Activated CD8-positive, alpha-beta T cell treated with anti-CD3 and anti-CD28 coated beads, Interleukin-2, amount 10 ng/mL, durations not matched to agents 7 days and 5 days (primary cell): ENCODE measurements around the gene RFX2. TPM values are rescaled to one million over a fixed set of nuclear protein-coding genes. Genes with fewer than 3 reads are reported as not detected.

Experiments used
- ATAC-seq: fragments of 150-1000 bp; cut with Tn5 transposase; one replicate; pipeline ENCODE4 v1.10.0; 2021; ENCODE audit warnings: moderate library complexity
- CTCF ChIA-PET: fragments of 350-600 bp; sonication (Branson Sonifier 250); formaldehyde crosslinking; loops from one replicate; lab custom pipeline; 2021; ENCODE audit warnings: antibody characterized with exemption; lab: Charles Lee
- POLR2A ChIA-PET: fragments of 350-600 bp; sonication (Branson Sonifier 250); formaldehyde crosslinking; loops from one replicate; lab custom pipeline; 2021; ENCODE audit warnings: antibody characterized with exemption; lab: Charles Lee
- DNase-seq: peaks from one replicate; pipeline ENCODE4 v3.0.0-alpha.2; 2020
- H3K27ac Mint-ChIP-seq: one replicate; pipeline ENCODE4 v1.8.0; 2021; ENCODE audit warnings: mild to moderate bottlenecking, mixed read lengths
- H3K27me3 Mint-ChIP-seq: one replicate; pipeline ENCODE4 v1.8.0; 2021; ENCODE audit warnings: low read depth, mixed read lengths
- H3K36me3 Mint-ChIP-seq: one replicate; pipeline ENCODE4 v1.8.0; 2021; ENCODE audit warnings: low read depth, mixed read lengths
- H3K4me1 Mint-ChIP-seq: one replicate; pipeline ENCODE4 v1.8.0; 2021; ENCODE audit warnings: low read depth, mixed read lengths
- H3K4me3 Mint-ChIP-seq: one replicate; pipeline ENCODE4 v1.8.0; 2021; ENCODE audit warnings: mild to moderate bottlenecking, mixed read lengths
- H3K9me3 Mint-ChIP-seq: one replicate; pipeline ENCODE4 v1.8.0; 2022; ENCODE audit warnings: mixed read lengths; ENCODE audit not compliant: insufficient read depth
- total RNA-seq, 2 experiments: library from RNA; stranded (reverse); gene quantifications; one replicate each; pipeline ENCODE4 v1.2.3, GENCODE V29; 2021

The RFX2 gene
- total RNA-seq, 2 experiments from 2014 or later: 12.3 to 13.8 TPM

- DNase-seq (no peak), ATAC-seq (no peak)
- H3K4me1 Mint-ChIP-seq: peaks cover 14% of the 10 kb centered on the region
- ChIA-PET CTCF (interaction anchor here (2.4 to 4.0 kb wide), 4 partner anchors 11 to 220 kb away, joined by 15 to 47 read pairs (median 42); partner anchors contain the start of gene NRTN), POLR2A (no interaction called here)
- H3K27ac Mint-ChIP-seq: no peak overlapping the region
- no peak overlapping the region for H3K4me3 Mint-ChIP-seq
- no peaks in the 10 kb centered on the region for H3K9me3 Mint-ChIP-seq
- H3K27me3 Mint-ChIP-seq: no peaks in the 10 kb centered on the region
- H3K36me3 Mint-ChIP-seq: no peaks in the 10 kb centered on the region
Measured at GRCh38 chr19:6023936-6024335, 86.4 kb downstream of the RFX2 start.

- Mint-ChIP-seq H3K27ac (no peak overlapping the region), H3K4me3 (no peak overlapping the region), H3K9me3 (no peaks in the 10 kb centered on the region), H3K4me1 (peaks cover 14% of the 10 kb centered on the region), H3K27me3 (no peaks in the 10 kb centered on the region), H3K36me3 (no peaks in the 10 kb centered on the region)
- ChIA-PET CTCF (interaction anchor here (0.8 to 4.0 kb wide), 18 partner anchors 10 to 220 kb away, joined by 3 to 47 read pairs (median 6); partner anchors contain the start of genes NDUFA11, NRTN, RANBP3 and VMAC), POLR2A (interaction anchor here (1.6 kb wide), 1 partner anchor 219 kb away, joined by 4 read pairs; no protein-coding TSS in a partner anchor)
- DNase-seq: no peak
- no peak for ATAC-seq
Measured at GRCh38 chr19:6023085-6023682, 87.1 kb downstream of the RFX2 start.

GRCh38 chr19:6022570-6023064, 87.7 kb downstream of the RFX2 start:
- H3K27ac Mint-ChIP-seq: no peak overlapping the region
- no peaks in the 10 kb centered on the region for H3K36me3 Mint-ChIP-seq
- CTCF ChIA-PET: interaction anchor here (0.7 to 4.0 kb wide), 28 partner anchors 9 to 219 kb away, joined by 3 to 47 read pairs (median 5); partner anchors contain the start of genes NDUFA11, NRTN, RANBP3 and VMAC
- peaks cover 14% of the 10 kb centered on the region for H3K4me1 Mint-ChIP-seq
- ATAC-seq: no peak
- POLR2A ChIA-PET: interaction anchor here (0.9 to 1.6 kb wide), 2 partner anchors 55 to 218 kb away, joined by 3 to 4 read pairs; no protein-coding TSS in a partner anchor
- no peak for DNase-seq
- H3K27me3 Mint-ChIP-seq: no peaks in the 10 kb centered on the region
- H3K9me3 Mint-ChIP-seq: no peaks in the 10 kb centered on the region
- no peak overlapping the region for H3K4me3 Mint-ChIP-seq

- ChIA-PET POLR2A (interaction anchor here (0.9 to 1.6 kb wide), 2 partner anchors 54 to 218 kb away, joined by 3 to 4 read pairs; no protein-coding TSS in a partner anchor), CTCF (interaction anchor here (0.7 to 4.0 kb wide), 28 partner anchors 9 to 219 kb away, joined by 3 to 47 read pairs (median 5); partner anchors contain the start of genes NDUFA11, NRTN, RANBP3 and VMAC)
- Mint-ChIP-seq H3K9me3 (no peaks in the 10 kb centered on the region), H3K27me3 (no peaks in the 10 kb centered on the region), H3K4me3 (no peak overlapping the region), H3K36me3 (no peaks in the 10 kb centered on the region), H3K4me1 (peaks cover 14% of the 10 kb centered on the region), H3K27ac (no peak overlapping the region)
- ATAC-seq (peak; percentile 93), DNase-seq (peak; percentile 87)
Measured at GRCh38 chr19:6021878-6022569, 88.3 kb downstream of the RFX2 start.

GRCh38 chr19:6020972-6021805, 89.1 kb downstream of the RFX2 start:
- H3K4me3 Mint-ChIP-seq: no peak overlapping the region
- CTCF ChIA-PET: interaction anchor here (0.9 to 4.0 kb wide), 13 partner anchors 8 to 218 kb away, joined by 3 to 47 read pairs (median 8); partner anchors contain the start of genes NRTN and RANBP3
- H3K27me3 Mint-ChIP-seq: no peaks in the 10 kb centered on the region
- DNase-seq (no peak), ATAC-seq (no peak)
- POLR2A ChIA-PET: interaction anchor here (0.9 kb wide), 1 partner anchor 53 kb away, joined by 3 read pairs; no protein-coding TSS in a partner anchor
- peak overlapping the region; percentile 61 for H3K27ac Mint-ChIP-seq
- peaks cover 14% of the 10 kb centered on the region for H3K4me1 Mint-ChIP-seq
- H3K9me3 Mint-ChIP-seq: no peaks in the 10 kb centered on the region
- H3K36me3 Mint-ChIP-seq: no peaks in the 10 kb centered on the region

GRCh38 chr19:6020166-6020882, 90.0 kb downstream of the RFX2 start:
- ATAC-seq: no peak
- Mint-ChIP-seq H3K9me3 (no peaks in the 10 kb centered on the region), H3K4me3 (no peak overlapping the region), H3K36me3 (no peaks in the 10 kb centered on the region), H3K27ac (no peak overlapping the region), H3K27me3 (no peaks in the 10 kb centered on the region), H3K4me1 (peaks cover 14% of the 10 kb centered on the region)
- no peak for DNase-seq
- CTCF ChIA-PET: interaction anchor here (3.4 to 4.0 kb wide), 2 partner anchors 52 to 217 kb away, joined by 38 to 47 read pairs; partner anchors contain the start of gene NRTN
- POLR2A ChIA-PET: no interaction called here

- Mint-ChIP-seq H3K4me3 (no peak overlapping the region), H3K27ac (no peak overlapping the region), H3K4me1 (peaks cover 14% of the 10 kb centered on the region), H3K27me3 (no peaks in the 10 kb centered on the region), H3K36me3 (no peaks in the 10 kb centered on the region), H3K9me3 (no peaks in the 10 kb centered on the region)
- POLR2A ChIA-PET: interaction anchor here (0.9 kb wide), 1 partner anchor 215 kb away, joined by 3 read pairs; no protein-coding TSS in a partner anchor
- CTCF ChIA-PET: interaction anchor here (0.6 to 1.4 kb wide), 6 partner anchors 9 to 924 kb away, joined by 3 to 6 read pairs (median 4); no protein-coding TSS in a partner anchor
- ATAC-seq (peak; percentile 25), DNase-seq (peak; percentile 29)
Measured at GRCh38 chr19:6018786-6019185, 91.5 kb downstream of the RFX2 start.

- POLR2A ChIA-PET: no interaction called here
- CTCF ChIA-PET: interaction anchor here (1.1 to 1.6 kb wide), 2 partner anchors 30 to 50 kb away, joined by 3 to 6 read pairs; no protein-coding TSS in a partner anchor
- no peaks in the 10 kb centered on the region for H3K27me3 Mint-ChIP-seq
- ATAC-seq: no peak
- H3K27ac Mint-ChIP-seq: no peak overlapping the region
- H3K9me3 Mint-ChIP-seq: no peaks in the 10 kb centered on the region
- no peak for DNase-seq
- peaks cover 14% of the 10 kb centered on the region for H3K4me1 Mint-ChIP-seq
- no peaks in the 10 kb centered on the region for H3K36me3 Mint-ChIP-seq
- no peak overlapping the region for H3K4me3 Mint-ChIP-seq
Measured at GRCh38 chr19:6017576-6017975, 92.7 kb downstream of the RFX2 start.

GRCh38 chr19:6015841-6016545, 94.3 kb downstream of the RFX2 start:
- ATAC-seq (no peak), DNase-seq (no peak)
- H3K27me3 Mint-ChIP-seq: no peaks in the 10 kb centered on the region
- H3K36me3 Mint-ChIP-seq: no peaks in the 10 kb centered on the region
- H3K27ac Mint-ChIP-seq: no peak overlapping the region
- peaks cover 11% of the 10 kb centered on the region for H3K4me1 Mint-ChIP-seq
- H3K4me3 Mint-ChIP-seq: no peak overlapping the region
- POLR2A ChIA-PET: no interaction called here
- no peaks in the 10 kb centered on the region for H3K9me3 Mint-ChIP-seq
- CTCF ChIA-PET: interaction anchor here (1.6 kb wide), 1 partner anchor 48 kb away, joined by 6 read pairs; no protein-coding TSS in a partner anchor

GRCh38 chr19:6014551-6015135, 95.7 kb downstream of the RFX2 start:
- Mint-ChIP-seq H3K4me3 (no peak overlapping the region), H3K9me3 (no peaks in the 10 kb centered on the region), H3K36me3 (no peaks in the 10 kb centered on the region), H3K4me1 (peaks cover 1% of the 10 kb centered on the region), H3K27me3 (no peaks in the 10 kb centered on the region), H3K27ac (no peak overlapping the region)
- DNase-seq: no peak
- ChIA-PET CTCF (interaction anchor here (1.0 to 2.4 kb wide), 2 partner anchors 8 to 210 kb away, joined by 3 to 15 read pairs; no protein-coding TSS in a partner anchor), POLR2A (no interaction called here)
- no peak for ATAC-seq
